HG02973 (cell line): Measurements from ENCODE around the gene TBC1D10B.
"Not testable (repeated sequence)": the region's sequence is repeated elsewhere in the genome, so short reads cannot be mapped to it uniquely, and the experiment has no call there.

Source experiments
- ATAC-seq: cut with Tn5 transposase; IDR thresholded peaks from one replicate; pipeline ENCODE4 v1.9.1; 2021; ENCODE audit warnings: moderate library complexity; ENCODE audit not compliant: unreplicated experiment

Gene TBC1D10B

DNA sequence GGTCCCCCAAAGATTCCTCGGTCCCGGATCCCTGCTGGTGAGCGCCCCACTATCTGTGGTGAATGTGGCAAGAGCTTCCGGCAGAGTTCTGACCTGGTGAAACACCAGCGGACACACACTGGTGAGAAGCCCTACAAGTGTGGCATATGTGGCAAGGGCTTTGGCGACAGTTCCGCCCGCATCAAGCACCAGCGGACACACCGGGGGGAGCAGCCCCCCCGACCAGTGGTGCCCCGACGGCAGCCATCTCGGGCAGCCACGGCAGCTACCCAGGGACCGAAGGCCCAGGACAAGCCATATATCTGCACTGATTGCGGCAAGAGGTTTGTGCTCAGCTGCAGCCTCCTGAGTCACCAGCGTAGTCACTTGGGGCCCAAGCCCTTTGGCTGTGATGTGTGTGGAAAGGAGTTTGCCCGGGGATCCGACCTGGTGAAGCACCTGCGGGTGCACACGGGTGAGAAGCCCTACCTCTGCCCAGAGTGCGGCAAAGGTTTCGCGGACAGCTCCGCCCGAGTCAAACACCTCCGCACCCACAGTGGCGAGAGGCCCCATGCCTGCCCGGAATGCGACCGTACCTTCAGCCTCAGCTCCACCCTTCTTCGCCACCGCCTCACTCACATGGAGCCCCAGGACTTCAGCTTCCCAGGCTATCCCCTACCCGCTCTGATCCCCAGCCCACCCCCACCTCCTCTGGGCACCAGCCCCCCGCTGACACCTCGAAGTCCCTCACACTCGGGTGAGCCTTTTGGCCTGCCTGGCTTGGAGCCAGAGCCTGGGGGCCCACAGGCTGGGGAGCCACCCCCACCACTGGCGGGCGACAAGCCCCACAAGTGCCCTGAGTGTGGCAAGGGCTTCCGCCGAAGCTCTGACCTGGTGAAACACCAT is 27.7 kb upstream of the TBC1D10B start:
- ATAC-seq = no peak

GRCh38 chr16:30397056-30397455 is 26.8 kb upstream of the TBC1D10B start:
- ATAC-seq = no peak

- not testable (repeated sequence) for ATAC-seq
Measured at GRCh38 chr16:30396627-30397026, 26.3 kb upstream of the TBC1D10B start.

GRCh38 chr16:30395992-30396585 is 25.8 kb upstream of the TBC1D10B start:
- ATAC-seq = peak; percentile 10

DNA sequence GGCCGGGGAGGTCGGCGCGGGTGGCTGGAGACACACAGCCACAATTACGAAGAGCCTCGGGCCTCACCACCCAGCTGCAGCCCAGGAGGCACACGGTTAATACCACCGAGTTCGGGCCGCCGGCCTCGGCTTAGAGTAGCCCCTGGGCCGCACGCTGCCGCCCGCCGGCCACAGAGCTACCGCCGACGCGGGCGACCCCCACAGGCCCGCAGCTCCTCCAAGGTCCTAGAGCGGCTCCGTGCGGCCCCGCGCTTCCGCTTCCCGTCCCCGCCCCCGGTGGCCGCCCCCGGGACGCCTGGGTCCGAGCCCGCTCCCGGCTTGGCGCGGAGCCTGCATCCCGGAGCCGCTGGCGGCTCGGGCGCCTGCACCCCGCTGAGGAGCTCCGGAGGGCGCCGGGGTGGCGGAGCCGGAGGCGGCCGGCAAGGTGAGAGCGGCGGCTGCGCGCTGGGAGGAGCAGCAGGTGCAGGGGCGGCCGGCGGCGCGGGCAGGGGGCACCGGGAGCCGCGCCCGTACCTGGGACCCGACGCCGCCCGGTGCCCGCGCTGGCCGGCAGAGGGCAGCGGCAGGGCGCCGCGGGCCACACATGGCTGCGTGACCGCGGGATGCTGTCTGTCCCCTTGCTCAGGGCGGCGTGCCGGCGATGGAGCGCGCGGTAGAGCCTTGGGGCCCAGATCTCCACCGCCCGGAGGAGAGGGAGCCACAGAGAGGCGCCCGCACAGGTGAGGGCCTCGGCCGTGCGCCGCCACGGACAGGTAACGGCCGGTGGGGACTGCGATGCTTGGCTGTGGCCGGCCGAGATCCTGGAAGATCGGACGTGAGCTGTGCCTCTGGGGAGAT is 25.1 kb upstream of the TBC1D10B start, which contains the start of gene ZNF48:
ZNF48 (plus strand) TSS at position 266 of the 837 bp plus-strand sequence; CDS start at position 641, 375 bp downstream.
- ATAC-seq = peak; percentile 46

- no peak for ATAC-seq
Measured at GRCh38 chr16:30394592-30395154, 24.4 kb upstream of the TBC1D10B start.

GRCh38 chr16:30383521-30383920 is 13.2 kb upstream of the TBC1D10B start:
- no peak for ATAC-seq

- ATAC-seq = no peak
Measured at GRCh38 chr16:30382111-30382881, 12.0 kb upstream of the TBC1D10B start, which contains the start of gene SEPTIN1. TSS of gene SEPTIN1 (minus strand) at chr16:30382561. CDS start at chr16:30382542, 19 bp downstream.

- ATAC-seq = no peak
Measured at GRCh38 chr16:30381291-30382041, 11.2 kb upstream of the TBC1D10B start.

DNA sequence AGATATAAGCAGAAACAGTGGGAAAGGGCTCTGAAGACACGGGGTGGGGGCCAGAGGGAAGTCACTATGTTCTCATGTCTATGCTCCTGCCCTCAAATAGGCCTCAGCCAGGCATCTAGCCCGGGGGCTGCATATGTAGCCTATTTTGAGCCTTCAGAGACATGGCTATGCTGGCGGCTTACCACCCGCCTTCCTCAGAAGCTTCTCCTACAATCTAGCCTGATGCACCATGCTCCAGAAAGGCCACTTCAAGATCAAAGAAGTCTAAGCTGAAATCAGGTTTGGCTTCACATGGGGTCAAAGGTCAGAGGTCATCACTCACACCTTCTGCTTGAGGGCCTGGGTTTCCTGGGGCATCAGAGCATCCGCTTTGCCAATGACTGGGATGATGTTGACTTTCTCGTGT is 10.5 kb upstream of the TBC1D10B start:
- no peak for ATAC-seq

- ATAC-seq = no peak
Measured at GRCh38 chr16:30380072-30380802, 9.9 kb upstream of the TBC1D10B start.

GRCh38 chr16:30379158-30379783 is 9.0 kb upstream of the TBC1D10B start:
- ATAC-seq = no peak

GRCh38 chr16:30378236-30379157 is 8.2 kb upstream of the TBC1D10B start:
- ATAC-seq = peak; percentile 78

- peak; percentile 7 for ATAC-seq
Measured at GRCh38 chr16:30377812-30378235, 7.5 kb upstream of the TBC1D10B start.

GRCh38 chr16:30377050-30377811 is 6.9 kb upstream of the TBC1D10B start:
- peak; percentile 2 for ATAC-seq

GRCh38 chr16:30376461-30376902 is 6.2 kb upstream of the TBC1D10B start:
- ATAC-seq = no peak
